Activated naive CD8-positive, alpha-beta T cell (primary cell): ENCODE measurements around the gene HIVEP3.

Experiments used
- H3K27ac Mint-ChIP-seq: one replicate; pipeline ENCODE4 v1.8.0; 2021; ENCODE audit warnings: mixed read lengths
- H3K27me3 Mint-ChIP-seq: one replicate; pipeline ENCODE4 v1.8.0; 2021; ENCODE audit warnings: mixed read lengths
- H3K36me3 Mint-ChIP-seq: one replicate; pipeline ENCODE4 v1.8.0; 2021; ENCODE audit warnings: mixed read lengths
- H3K4me1 Mint-ChIP-seq: one replicate; pipeline ENCODE4 v1.8.0; 2021; ENCODE audit warnings: low read depth, mixed read lengths
- H3K4me3 Mint-ChIP-seq: one replicate; pipeline ENCODE4 v1.8.0; 2021; ENCODE audit warnings: mild to moderate bottlenecking, mixed read lengths
- H3K9me3 Mint-ChIP-seq: one replicate; pipeline ENCODE4 v1.8.0; 2021; ENCODE audit warnings: low read depth, mixed read lengths

Gene HIVEP3

GRCh38 chr1:41914516-41914915 is 4.2 kb downstream of the HIVEP3 start:
- Mint-ChIP-seq H3K27ac (peak overlapping the region; percentile 85), H3K9me3 (peaks cover 4% of the 10 kb centered on the region), H3K4me3 (peak overlapping the region; percentile 33), H3K4me1 (peaks cover 68% of the 10 kb centered on the region), H3K27me3 (no peaks in the 10 kb centered on the region), H3K36me3 (no peaks in the 10 kb centered on the region)

DNA sequence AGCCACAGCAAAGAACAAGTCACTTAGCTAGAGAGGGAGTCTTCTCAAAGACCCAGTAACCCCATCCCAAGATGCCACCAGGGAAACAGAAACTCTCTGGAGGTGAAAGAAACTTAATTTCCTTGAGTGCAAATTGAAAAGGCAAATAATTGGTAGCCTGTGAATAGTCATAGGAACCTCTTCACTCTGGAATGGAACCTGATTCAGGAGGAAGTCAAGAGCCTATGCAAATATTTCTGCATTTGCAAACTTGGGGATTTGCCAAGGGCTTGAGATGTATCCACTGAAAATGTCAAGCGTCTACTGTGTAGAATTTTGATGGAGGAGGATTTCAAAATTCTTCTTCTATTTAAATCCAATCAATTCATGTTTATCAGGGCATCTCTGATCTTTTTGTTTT is 5.7 kb downstream of the HIVEP3 start:
- no peak overlapping the region for H3K4me3 Mint-ChIP-seq
- peaks cover 4% of the 10 kb centered on the region for H3K9me3 Mint-ChIP-seq
- H3K27ac Mint-ChIP-seq: no peak overlapping the region
- H3K4me1 Mint-ChIP-seq: peaks cover 53% of the 10 kb centered on the region
- H3K27me3 Mint-ChIP-seq: no peaks in the 10 kb centered on the region
- no peaks in the 10 kb centered on the region for H3K36me3 Mint-ChIP-seq

DNA sequence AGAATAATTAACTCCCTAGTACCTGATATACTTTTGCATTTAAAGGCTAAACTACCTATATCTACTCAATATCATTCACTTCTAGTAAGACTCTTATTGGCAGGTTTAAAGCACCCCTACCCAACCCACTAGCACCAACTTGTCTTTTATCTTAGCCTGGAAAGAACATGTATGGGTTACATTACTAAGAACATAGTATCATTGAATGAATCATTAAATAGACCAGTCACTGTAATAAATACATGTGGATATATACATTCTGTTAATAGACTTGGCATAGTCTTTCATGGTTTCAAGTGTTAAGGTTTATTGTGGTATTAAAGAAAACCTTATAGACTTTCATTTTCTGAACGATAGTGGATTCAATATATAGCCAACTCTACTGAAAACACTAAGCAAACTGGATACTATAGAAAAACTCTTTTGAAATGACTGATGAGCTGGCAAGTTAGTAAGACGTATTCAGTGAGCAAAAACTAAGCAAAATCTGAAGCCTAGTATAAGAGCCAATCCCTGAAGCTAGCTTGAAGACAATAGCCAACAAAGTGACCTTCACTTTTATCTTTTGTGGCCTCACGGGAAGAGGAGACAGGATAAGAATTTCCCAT is 10.3 kb downstream of the HIVEP3 start:
- Mint-ChIP-seq H3K27ac (no peak overlapping the region), H3K4me1 (peaks cover 15% of the 10 kb centered on the region), H3K4me3 (no peak overlapping the region), H3K27me3 (no peaks in the 10 kb centered on the region), H3K36me3 (no peaks in the 10 kb centered on the region), H3K9me3 (peaks cover 4% of the 10 kb centered on the region)

- H3K4me1 Mint-ChIP-seq: peaks cover 14% of the 10 kb centered on the region
- peaks cover 4% of the 10 kb centered on the region for H3K9me3 Mint-ChIP-seq
- H3K4me3 Mint-ChIP-seq: no peak overlapping the region
- H3K27me3 Mint-ChIP-seq: no peaks in the 10 kb centered on the region
- no peaks in the 10 kb centered on the region for H3K36me3 Mint-ChIP-seq
- H3K27ac Mint-ChIP-seq: no peak overlapping the region
Measured at GRCh38 chr1:41907446-41907845, 11.3 kb downstream of the HIVEP3 start.

DNA sequence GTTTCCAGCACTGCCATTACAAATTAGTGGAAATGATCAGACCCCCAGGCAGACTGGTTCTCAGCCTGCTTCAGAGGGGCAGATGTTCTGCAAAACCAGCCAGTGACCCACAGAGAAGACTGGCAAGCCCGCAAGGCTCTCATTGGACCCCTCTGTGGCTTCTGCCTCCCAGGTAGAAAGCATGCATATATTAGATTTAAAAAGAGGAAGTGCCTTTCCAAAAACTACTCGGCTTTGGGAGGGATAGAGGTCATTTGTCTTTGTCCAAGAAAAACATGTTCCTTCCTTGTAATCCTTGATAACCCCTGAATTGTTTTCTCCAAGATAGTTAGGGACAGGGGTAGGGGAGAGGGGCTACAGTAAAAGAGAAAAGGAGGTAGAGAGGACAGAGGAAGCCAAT is 11.8 kb downstream of the HIVEP3 start:
- H3K27ac Mint-ChIP-seq: no peak overlapping the region

DNA sequence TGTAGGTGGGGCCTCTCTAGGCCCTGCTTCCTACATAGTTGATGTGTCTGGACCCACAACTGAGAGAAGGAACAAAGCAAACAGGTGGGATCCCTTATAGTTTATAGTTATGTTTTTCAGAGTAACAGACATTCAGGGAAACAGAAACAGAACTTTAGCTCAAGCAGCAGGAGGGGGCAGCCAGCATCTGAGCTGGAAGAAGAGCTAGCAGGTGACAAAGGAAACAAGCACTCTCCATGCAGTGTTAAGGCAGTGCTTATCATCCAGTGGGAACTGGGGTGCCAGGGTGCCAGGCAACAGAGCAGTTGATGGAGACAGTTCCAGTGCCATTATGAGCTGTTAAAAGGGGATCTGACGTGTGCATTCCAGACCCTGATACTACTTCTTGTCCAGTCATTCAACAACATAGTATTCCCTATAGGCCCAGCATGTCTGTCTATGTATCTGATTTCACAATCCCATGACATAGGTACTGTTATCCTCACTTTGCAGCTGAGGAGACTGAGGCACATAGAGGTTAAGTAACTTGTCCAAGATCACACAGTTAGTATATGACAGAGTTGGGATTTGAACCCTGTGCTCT is 13.5 kb downstream of the HIVEP3 start:
- Mint-ChIP-seq H3K4me1 (peaks cover 30% of the 10 kb centered on the region), H3K27me3 (no peaks in the 10 kb centered on the region), H3K36me3 (no peaks in the 10 kb centered on the region), H3K4me3 (no peak overlapping the region), H3K9me3 (no peaks in the 10 kb centered on the region), H3K27ac (no peak overlapping the region)

More for the DNA sequence above, 11.8 kb downstream of the HIVEP3 start:
- H3K36me3 Mint-ChIP-seq: no peaks in the 10 kb centered on the region
- H3K27me3 Mint-ChIP-seq: no peaks in the 10 kb centered on the region
- peaks cover 18% of the 10 kb centered on the region for H3K4me1 Mint-ChIP-seq
- H3K9me3 Mint-ChIP-seq: peaks cover 4% of the 10 kb centered on the region
- H3K4me3 Mint-ChIP-seq: no peak overlapping the region

GRCh38 chr1:41902664-41903063 is 16.1 kb downstream of the HIVEP3 start:
- Mint-ChIP-seq H3K4me1 (peaks cover 50% of the 10 kb centered on the region), H3K9me3 (no peaks in the 10 kb centered on the region), H3K27me3 (no peaks in the 10 kb centered on the region), H3K36me3 (no peaks in the 10 kb centered on the region), H3K4me3 (no peak overlapping the region), H3K27ac (no peak overlapping the region)

GRCh38 chr1:41902159-41902577 is 16.6 kb downstream of the HIVEP3 start:
- Mint-ChIP-seq H3K27ac (no peak overlapping the region), H3K27me3 (no peaks in the 10 kb centered on the region), H3K36me3 (no peaks in the 10 kb centered on the region), H3K4me3 (no peak overlapping the region), H3K9me3 (no peaks in the 10 kb centered on the region), H3K4me1 (peaks cover 55% of the 10 kb centered on the region)

DNA sequence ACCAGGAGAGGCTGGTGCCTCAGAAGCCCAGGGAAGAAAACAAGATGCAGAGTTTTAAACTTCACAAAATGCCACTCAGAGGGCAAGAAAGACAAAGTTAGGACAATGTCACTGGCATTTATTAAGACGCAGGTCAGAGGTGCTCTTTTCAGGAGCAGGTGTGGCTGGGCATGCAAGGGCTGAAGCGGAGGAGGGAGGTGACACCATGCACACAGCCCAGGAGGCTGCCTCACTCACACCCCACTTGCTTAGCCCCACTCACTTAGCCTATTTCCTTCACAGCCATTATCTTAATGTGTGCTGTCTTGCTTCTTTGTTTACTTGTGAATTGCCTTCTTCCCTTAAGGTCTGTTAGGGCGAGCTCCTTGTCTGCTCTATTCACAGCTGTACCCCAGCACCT is 17.2 kb downstream of the HIVEP3 start:
- Mint-ChIP-seq H3K27me3 (no peaks in the 10 kb centered on the region), H3K4me3 (no peak overlapping the region), H3K9me3 (no peaks in the 10 kb centered on the region), H3K4me1 (peaks cover 58% of the 10 kb centered on the region), H3K27ac (no peak overlapping the region), H3K36me3 (no peaks in the 10 kb centered on the region)

- H3K36me3 Mint-ChIP-seq: no peaks in the 10 kb centered on the region
- no peaks in the 10 kb centered on the region for H3K9me3 Mint-ChIP-seq
- peaks cover 58% of the 10 kb centered on the region for H3K4me1 Mint-ChIP-seq
- no peak overlapping the region for H3K4me3 Mint-ChIP-seq
- H3K27me3 Mint-ChIP-seq: no peaks in the 10 kb centered on the region
- no peak overlapping the region for H3K27ac Mint-ChIP-seq
Measured at GRCh38 chr1:41900603-41901444, 17.9 kb downstream of the HIVEP3 start.

DNA sequence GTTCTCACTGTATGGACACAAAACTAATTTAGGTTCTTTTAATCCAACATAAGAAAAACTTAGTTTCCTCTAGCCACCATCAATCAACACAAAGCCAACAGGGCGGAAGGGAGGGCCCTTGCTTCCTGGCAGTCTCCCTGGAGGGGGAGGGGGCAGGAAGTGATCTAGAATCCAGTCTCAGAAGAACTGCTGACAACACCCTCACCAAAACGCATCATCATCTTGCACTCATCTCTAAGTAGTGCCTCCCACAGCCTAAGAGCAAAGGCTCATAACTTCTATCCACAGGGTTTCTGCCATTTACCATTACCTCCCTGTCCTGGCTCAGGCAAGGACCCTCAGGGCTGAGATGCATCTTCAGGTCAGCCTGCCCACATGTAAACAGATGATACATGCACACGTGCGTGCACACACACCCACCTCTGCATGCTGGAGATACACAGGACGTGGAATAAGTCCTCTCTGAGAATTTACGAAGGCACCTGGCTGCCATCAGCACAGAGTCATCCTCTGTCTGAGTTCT is 20.5 kb downstream of the HIVEP3 start:
- no peaks in the 10 kb centered on the region for H3K36me3 Mint-ChIP-seq
- H3K4me1 Mint-ChIP-seq: peaks cover 67% of the 10 kb centered on the region
- no peaks in the 10 kb centered on the region for H3K9me3 Mint-ChIP-seq
- H3K27me3 Mint-ChIP-seq: no peaks in the 10 kb centered on the region
- H3K4me3 Mint-ChIP-seq: peak overlapping the region; percentile 36
- peak overlapping the region; percentile 92 for H3K27ac Mint-ChIP-seq

DNA sequence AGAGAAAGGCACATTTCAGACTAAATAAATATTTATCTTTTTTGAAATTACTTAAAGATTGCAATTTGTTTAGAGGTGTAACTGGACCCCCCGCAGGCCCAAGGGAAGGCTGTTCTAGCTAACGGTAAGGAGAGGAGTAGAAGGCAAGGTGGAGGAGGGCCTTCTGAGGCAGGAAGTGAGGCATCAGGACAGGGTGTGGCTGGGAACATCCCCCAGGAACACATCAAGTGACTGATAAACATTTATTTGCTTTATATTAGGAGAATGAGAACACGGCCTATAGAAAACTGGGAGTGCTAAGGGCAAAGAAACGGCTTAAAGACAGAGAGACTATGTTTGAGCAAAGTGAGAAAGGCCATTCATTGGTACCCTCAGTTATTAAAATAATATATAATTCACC is 23.2 kb downstream of the HIVEP3 start:
- Mint-ChIP-seq H3K36me3 (no peaks in the 10 kb centered on the region), H3K27me3 (no peaks in the 10 kb centered on the region), H3K4me3 (no peak overlapping the region), H3K9me3 (no peaks in the 10 kb centered on the region), H3K4me1 (peaks cover 68% of the 10 kb centered on the region), H3K27ac (no peak overlapping the region)

DNA sequence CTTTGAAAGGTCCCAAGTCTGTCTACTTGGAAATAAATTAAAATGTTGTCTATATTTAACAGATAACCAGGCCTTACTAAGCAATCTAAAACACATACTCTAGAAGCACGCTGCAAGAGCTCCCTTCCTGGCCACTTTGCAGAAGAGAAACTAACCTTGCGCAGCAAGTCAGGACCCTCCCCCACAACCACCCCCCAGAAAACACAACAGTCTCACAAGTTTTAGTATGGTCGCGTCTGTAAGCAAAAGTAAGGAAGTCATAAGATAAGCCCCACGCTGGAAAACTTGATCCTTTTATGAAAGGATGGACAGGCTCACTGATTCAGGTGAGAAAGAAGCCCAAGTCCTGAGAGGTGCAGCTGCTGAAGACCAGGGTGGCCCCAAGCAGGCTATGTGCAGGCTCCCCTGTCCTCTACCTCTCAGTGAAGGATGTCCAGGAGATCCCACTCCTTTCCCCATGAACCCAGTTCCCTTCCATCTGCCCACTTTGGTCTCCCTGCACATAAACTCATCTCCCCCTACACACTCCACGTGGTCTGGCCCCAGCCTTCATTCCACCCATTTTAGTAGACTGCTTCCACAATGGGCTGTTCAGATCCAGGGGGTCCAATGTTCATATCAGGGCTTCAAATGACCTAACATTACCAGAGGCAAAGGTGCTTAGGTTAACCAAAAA is 23.8 kb downstream of the HIVEP3 start:
- Mint-ChIP-seq H3K27ac (no peak overlapping the region), H3K4me1 (peaks cover 68% of the 10 kb centered on the region), H3K36me3 (no peaks in the 10 kb centered on the region), H3K4me3 (no peak overlapping the region), H3K9me3 (no peaks in the 10 kb centered on the region), H3K27me3 (no peaks in the 10 kb centered on the region)

DNA sequence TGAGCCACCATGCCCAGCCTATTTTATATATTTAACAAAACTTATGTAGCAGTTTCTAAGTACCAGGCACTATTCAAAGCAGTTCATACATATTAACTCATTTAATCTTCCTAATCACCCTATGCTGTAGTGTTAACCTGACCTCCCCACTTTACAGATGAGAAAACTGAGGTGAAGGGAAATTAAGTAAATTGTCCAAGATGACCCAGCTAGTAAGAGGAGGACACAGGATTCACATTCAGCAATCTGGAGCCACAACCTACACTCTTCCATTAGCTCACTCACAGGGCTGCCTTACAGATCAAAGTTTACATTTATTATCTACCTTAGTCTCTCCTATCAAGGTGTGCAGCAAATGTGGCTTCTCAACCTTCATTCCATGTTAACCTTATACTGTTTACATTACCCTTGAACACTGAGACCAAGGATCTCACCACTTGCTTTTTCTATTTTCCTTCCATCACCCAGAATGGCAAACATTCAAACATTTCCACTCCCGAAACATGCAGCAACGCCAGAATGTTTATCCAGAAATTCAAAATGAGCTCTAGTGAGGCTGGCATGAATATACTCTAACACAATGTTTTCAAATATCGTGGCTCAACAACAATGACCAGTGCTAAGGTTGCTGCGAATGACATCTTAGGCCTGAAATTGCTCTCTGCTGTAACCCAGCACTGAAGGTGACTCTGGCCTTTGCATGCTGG is 24.5 kb downstream of the HIVEP3 start:
- no peaks in the 10 kb centered on the region for H3K36me3 Mint-ChIP-seq
- H3K4me1 Mint-ChIP-seq: peaks cover 64% of the 10 kb centered on the region
- H3K27ac Mint-ChIP-seq: no peak overlapping the region
- no peak overlapping the region for H3K4me3 Mint-ChIP-seq
- no peaks in the 10 kb centered on the region for H3K27me3 Mint-ChIP-seq
- no peaks in the 10 kb centered on the region for H3K9me3 Mint-ChIP-seq
